Suppressor macrophage (primary cell): ENCODE results near the gene AGBL4.
"Not testable (repeated sequence)": the region's sequence is repeated elsewhere in the genome, so short reads cannot be mapped to it uniquely, and the experiment has no call there.

Source experiments
- DNase-seq, 4 experiments: peaks; one replicate each; pipeline ENCODE4 v3.0.0-alpha.2; 2020 to 2022
- total RNA-seq, 17 experiments: gene quantifications; one replicate each; lab custom pipeline; 2026; ENCODE audit warnings: mixed read lengths in 6 of 17, inconsistent platforms in 3 of 17; lab: John Stamatoyannopoulos, UW

AGBL4 gene
- total RNA-seq, result 0 to 3.9 (median 0) reads per million in 17 experiments

DNA sequence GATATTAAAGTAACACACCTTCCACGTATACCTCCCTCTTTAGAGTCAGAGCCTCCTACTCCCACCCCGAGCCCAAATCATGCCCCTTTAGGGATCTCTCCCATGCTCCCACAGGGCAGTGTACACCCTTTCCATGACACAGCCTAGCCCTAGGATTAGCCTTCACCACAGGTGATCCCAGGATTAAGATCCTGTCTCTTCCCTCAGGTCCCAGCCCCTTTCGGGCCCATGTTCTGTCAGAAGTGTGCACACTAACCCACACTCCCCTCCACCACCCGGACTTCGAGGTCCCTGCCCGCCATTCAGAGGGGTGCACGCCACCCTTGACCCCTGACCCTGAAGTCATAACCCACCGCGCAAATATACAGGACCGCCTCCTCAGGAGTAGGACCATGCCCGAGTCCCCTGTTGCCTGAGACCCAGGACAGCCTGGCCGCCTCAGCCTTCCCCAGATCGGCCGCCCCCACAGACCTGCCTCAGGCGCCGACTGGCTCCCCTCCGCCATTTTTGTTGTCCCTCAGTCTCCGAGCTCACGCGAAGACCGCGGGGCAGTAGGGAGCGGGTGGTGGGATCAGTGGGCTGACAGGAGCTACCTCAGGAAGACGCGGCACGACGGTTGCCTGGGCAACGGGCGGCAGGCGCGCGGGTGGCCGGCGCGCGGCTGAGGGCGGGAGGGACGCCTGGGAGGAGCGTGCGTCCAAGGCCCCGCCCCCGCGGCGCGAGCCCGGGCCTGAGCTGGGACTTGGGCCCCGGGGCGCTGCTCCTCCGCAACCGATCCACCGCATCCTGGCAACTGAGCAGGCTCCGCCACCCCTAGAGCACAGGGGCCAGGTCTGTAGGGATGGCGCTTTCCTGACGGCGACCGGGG lies at the start of gene AGBL4:
TSS of gene AGBL4 (minus strand) at position 663 of the 868 bp plus-strand sequence.
- peak; percentile 6 to 58 (median 40) for DNase-seq

DNA sequence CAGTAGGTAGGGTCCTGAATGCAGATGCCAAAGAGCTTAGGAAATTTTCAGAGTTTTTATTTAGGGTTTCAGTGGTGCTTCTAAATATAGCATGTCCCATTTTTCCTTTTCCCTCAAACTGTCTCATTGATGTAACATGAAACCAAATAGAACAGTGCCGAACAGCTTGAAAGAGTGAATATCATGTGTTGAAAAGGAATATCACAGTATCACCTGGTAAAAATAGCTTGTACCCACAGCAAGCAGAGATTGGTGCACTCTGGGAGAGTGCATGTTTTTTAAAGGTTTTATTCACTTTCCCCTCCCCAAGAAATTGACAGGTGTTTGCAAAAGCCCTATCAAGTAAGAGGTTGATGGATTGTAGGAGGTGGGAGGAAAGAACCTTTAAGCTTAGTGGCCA lies 43.1 kb upstream of the AGBL4 start:
- no peak for DNase-seq

GRCh38 chr1:50060279-50060678 lies 36.5 kb upstream of the AGBL4 start:
- peak in 2 of 4 experiments; percentile 3 to 5 for DNase-seq

GRCh38 chr1:50048791-50049190 lies 25.0 kb upstream of the AGBL4 start:
- no peak for DNase-seq

DNA sequence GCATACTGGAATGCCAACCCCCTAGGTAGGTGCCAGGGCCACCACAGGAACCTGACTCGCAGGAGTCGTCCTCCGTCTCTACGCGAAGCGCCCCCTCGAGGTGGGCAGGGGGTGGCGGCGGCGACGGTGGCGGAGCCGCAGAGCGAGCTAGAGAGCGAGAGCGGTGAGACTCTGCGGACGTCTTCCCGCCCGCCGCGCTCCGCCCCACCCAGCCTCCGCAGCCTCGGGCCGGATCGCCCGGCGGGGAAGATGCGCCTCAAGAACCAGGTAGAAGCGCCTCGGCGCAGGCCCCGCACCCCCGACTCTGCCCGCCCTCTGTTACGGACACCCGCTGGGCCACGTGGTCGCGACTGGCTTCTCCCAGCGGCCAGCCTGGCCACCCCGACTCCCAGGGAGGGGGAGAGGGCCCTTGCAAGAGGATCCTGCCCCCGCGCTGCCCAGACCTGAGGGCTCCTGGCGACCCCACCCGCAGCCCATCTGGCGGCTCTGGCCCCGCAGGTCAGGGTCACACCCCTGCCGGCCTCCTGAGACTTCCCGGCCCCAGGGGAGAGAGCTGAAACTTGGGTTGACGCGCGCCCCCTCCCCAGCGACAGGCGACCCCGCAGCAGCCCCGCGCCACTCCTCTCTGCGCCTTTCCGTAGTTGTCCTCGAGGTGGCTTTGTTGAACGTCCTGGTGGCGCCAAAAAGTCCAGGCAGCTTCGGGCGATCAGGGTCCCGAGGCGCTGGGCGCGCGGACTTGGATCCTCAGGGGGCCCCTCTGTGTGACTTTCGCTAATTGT lies 24.4 kb upstream of the AGBL4 start:
- DNase-seq, result peak in 2 of 4 experiments; percentile 8 to 12

DNA sequence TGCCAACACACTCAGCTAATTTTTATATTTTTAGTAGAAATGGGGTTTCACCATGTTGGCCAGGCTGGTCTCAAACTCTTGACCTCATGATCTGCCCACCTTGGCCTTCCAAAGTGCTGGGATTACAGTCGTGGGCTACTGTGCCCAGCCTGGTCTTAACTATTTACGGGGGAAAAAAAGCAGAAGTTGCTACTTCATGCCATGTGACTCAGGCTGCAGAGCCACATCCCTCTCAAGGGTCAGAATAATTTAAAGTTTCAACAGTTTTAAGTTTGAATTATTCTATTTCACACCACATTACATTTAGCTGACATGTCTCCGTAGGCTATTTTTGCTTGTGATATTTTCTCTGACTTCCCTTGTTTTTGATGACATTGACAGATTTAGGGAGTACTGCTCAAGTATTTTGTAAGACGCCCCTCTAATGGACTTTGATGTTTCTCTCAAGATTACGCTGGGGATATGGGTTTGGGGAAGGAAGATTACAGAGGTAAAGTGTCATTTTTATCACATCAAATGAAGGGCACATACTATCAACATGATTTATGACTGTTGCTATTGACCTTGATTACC lies 14.6 kb upstream of the AGBL4 start:
- peak in 3 of 4 experiments; percentile 20 to 31 (median 27) for DNase-seq

- DNase-seq, result no peak
These were observed 4.0 kb upstream of the AGBL4 start for GRCh38 chr1:50027794-50028193.

DNA sequence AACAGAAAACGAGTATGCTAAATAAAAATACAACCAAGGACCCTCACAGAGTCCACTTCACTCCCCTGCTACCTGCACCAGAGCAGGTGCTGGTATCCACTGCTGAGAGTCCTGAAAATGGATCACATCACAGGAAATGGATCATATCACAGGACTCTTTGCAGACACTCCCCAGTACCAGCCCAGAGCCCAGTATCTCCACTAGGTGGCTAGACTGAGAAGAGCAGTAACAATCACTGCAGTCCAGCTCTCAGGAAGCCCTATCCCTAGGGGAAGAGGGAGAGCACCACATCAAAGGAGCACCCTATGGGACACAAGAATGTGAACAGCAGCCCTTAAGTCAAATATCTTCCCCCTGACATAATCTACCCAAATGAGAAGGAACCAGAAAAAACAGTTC lies 28.0 kb downstream of the AGBL4 start:
- peak in 1 of 4 experiments; percentile 2 for DNase-seq

DNA sequence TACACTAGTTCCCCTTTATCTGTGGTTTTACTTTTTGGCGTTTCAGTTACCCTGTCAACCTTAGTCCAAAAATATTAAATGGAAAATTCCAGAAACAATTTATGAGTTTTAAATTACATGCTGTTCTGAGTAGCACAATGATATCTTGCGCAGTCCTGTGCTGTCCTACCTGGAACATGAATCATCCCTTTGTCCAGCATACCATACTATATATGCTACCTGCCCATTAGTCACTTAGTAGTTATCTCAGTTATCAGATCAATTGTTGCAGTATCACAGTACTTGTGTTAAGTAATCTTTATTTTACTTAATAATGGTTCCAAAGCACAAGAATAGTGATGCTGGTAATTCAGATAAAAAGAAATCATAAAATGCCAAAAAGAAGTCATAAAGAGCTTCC lies 52.7 kb downstream of the AGBL4 start:
- DNase-seq, result no peak

GRCh38 chr1:49951385-49951784 lies 72.4 kb downstream of the AGBL4 start:
- DNase-seq, result no peak

DNA sequence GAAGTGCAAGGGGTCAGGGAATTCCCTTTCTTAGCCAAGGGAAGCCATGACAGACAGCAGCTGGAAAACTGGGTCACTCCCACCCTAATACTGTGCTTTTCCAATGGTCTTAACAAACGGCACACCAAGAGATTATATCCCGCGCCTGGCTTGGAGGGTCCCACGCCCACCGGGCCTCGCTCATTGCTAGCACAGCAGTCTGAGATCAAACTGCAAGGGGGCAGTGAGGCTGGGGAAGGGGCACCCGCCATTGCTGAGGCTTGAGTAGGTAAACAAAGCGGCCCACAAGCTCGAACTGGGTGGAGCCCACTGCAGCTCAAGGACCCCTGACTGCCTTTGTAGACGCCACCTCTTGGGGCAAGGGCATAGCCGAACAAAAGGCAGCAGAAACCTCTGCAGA lies 108.5 kb downstream of the AGBL4 start:
- DNase-seq, result not testable (repeated sequence)

DNA sequence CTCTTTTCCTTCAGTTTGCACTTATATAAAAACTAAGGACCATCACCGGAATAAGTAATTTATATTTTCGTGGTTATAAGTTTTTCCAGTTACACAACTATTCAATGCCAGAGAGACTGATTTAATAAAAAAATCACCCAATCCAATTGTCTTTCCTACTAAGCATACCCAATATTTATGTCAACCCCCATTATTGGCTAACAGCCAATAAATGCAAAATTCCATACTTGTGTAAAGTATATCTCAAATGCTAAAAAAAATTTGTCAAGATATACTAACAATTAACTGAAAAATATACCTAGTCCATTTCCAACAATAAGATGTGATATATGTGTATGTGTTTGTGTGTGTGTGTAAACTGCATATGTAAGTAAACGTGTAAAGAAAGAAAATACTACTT lies 117.4 kb downstream of the AGBL4 start:
- no peak for DNase-seq

- DNase-seq, result no peak
These were observed 159.2 kb downstream of the AGBL4 start for GRCh38 chr1:49864581-49864980.

- DNase-seq, result no peak
These were observed 169.0 kb downstream of the AGBL4 start for GRCh38 chr1:49854741-49855140.

DNA sequence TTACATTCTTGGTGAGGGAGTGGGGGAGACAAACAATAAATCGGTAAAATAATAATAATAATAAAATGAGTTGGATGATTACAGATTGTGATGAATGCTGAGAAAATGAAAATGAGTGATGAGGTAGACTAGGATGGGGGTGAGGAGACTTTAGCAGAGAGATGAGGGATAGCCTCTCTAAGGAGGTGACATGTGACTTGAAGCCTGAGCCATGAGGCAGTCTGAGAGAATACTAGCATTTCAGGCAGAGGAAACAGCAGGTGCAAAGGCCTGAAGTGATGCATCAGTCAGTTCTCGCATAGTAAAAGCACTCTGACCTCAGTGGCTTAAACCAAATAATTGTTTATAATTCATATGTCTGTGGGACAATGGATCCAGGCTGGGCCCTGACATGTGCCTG lies 181.2 kb downstream of the AGBL4 start:
- no peak for DNase-seq

GRCh38 chr1:49841767-49842166 lies 182.0 kb downstream of the AGBL4 start:
- no peak for DNase-seq

GRCh38 chr1:49824261-49824660 lies 199.5 kb downstream of the AGBL4 start:
- DNase-seq, result no peak

DNA sequence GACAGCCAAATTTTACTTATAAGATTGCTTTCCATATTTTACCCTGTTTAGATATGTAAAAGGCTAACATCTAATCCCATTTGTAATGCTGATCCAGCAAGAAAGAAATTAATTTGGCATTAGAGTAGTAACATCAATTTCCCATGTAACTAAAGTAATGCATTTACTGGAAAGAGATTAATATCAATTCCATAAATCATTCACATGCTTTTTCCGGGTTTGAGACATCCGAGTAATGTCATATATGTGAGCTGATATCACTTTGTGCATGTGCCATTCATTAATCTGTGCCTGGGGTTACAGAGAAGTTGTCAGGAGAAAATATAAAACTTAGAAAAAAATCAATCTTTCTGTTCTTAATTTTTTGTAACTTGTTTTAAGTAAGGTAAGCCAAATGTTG lies 206.1 kb downstream of the AGBL4 start:
- DNase-seq, result no peak

DNA sequence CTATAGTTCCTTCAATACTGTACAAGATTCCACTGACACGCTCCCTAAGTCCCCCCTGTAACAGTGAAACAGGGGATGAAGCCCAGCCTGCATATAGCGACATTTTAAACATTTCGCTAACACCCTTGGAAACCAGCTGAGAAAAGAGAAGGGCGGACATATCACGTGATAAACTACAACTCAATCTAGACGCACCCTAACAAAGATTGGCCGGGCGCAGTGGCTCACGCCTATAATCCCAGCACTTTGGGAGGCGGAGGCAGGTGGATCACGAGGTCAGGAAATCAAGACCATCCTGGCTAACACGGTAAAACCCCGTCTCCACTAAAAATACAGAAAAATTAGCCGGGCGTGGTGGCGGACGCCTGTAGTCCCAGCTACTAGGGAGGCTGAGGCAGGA lies 236.7 kb downstream of the AGBL4 start:
- not testable (repeated sequence) for DNase-seq

DNA sequence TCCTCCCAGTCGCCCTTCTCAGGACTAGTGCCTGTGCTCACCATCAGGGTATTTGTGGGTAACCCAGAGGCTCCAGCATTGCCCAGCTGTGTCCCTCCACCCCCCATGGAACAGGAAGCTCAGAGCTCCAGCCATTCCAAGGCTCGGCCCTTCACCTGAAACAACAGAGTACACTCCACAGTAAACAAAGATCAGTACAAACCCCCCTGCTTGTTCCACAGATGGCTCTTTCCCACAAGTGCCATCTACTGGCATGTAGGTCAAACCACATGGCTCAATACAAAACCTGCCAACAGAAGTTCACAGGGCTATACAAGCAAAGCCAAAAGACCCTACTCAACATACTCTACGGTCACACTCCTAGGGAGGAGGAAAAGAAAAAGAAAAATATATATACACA lies 258.7 kb downstream of the AGBL4 start:
- no peak for DNase-seq

DNA sequence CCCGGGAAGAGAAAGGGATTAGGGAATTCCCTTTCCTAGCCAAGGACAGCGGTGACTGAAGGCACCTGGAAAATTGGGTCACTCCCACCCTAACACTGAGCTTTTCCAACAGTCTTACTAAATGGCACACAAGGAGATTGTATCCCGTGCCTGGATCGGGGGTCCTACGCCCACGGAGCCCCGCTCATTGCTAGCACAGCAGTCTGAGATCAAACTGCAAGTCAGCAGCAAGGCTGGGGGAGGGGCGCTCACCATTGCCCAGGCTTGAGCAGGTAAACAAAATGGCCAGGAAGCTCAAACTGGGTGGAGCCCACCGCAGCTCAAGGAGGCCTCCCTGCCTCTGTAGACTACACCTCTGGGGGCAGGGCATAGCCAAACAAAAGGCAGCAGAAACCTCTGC lies 285.6 kb downstream of the AGBL4 start:
- not testable (repeated sequence) for DNase-seq

DNA sequence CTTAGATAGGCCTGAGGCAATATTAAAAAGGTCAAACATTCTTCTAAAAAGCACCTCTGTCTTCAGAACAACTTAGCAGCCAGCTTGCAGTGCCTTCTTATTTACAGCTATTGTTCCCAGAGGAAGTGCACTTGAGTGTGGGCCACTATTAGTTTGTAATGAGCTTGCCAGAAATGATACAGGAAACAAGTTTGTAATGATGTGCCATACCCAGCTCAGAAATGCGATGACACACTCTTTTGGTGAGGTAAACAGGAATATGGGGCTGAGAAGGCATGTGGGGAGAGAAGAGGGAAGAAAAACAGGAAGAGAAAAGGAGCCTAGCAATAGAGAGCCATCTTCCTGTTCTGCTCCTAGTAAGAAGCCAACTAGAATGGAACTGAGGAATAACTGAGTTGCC lies 295.4 kb downstream of the AGBL4 start:
- no peak for DNase-seq

- no peak for DNase-seq
These were observed 300.1 kb downstream of the AGBL4 start for GRCh38 chr1:49723662-49724061.
